K562 (cell line): Measurements from ENCODE around the gene SRF. TPM values are rescaled to one million over a fixed set of nuclear protein-coding genes. Genes with fewer than 3 reads are reported as not detected.

Source experiments
- ARID2 ChIP-seq: fragments of 450-650 bp; IDR thresholded peaks from 2 replicates; pipeline ENCODE4 v1.6.1; 2017; ENCODE audit warnings: antibody characterized with exemption, mild to moderate bottlenecking
- ASH1L ChIP-seq: fragments of 450-650 bp; IDR thresholded peaks from 2 replicates; pipeline ENCODE4 v1.6.1; 2018; ENCODE audit warnings: borderline replicate concordance, mild to moderate bottlenecking, low read depth; ENCODE audit not compliant: partially characterized antibody
- E2F5 ChIP-seq: sonication (generic); formaldehyde crosslinking; IDR thresholded peaks from 2 replicates; pipeline ENCODE4 v1.8.0; 2022; ENCODE audit warnings: mild to moderate bottlenecking, missing genetic modification reagents
- KDM5B ChIP-seq: fragments of 200-600 bp; sonication (generic); IDR thresholded peaks from 2 replicates; pipeline ENCODE4 v1.6.1; 2012; ENCODE audit warnings: low read depth, mild to moderate bottlenecking, moderate library complexity, low read length, control low read depth, inconsistent platforms; ENCODE audit not compliant: insufficient replicate concordance
- MTA1 ChIP-seq: fragments of 450-650 bp; IDR thresholded peaks from 2 replicates; pipeline ENCODE4 v1.6.1; 2017; ENCODE audit warnings: borderline replicate concordance
- RBM15 ChIP-seq: fragments of 200-400 bp; formaldehyde crosslinking; IDR thresholded peaks from 2 replicates; pipeline ENCODE4 v1.6.1; 2018; ENCODE audit warnings: mild to moderate bottlenecking, low read length, moderate library complexity; ENCODE audit not compliant: insufficient read depth
- ZBTB40 ChIP-seq, 2 experiments: fragments of 450-650 bp in 1 of 2; sonication (generic) in 1 of 2; formaldehyde crosslinking in 1 of 2; IDR thresholded peaks; 2 replicates each; pipeline versions ENCODE4 v1.7.1 to v1.9.0; 2016 to 2022; ENCODE audit warnings: inconsistent platforms in 1 of 2, mild to moderate bottlenecking in 1 of 2, missing genetic modification reagents in 1 of 2
- ZNF212 ChIP-seq: fragments of 450-650 bp; formaldehyde crosslinking; IDR thresholded peaks from 2 replicates; pipeline ENCODE4 v1.4.0; 2020; ENCODE audit warnings: mild to moderate bottlenecking
- polyA plus RNA-seq, 8 experiments: library from polyadenylated mRNA; depleted of rRNA in 4 of 8; stranded (reverse) in 5 of 8; unstranded in 3 of 8; fragments of >200 nt; fragmentation: Nextera tagmentation in 2 of 8; fragmentation: Illumina TruSeq in 1 of 8; extraction: Ambion mirVana in 2 of 8; extraction: Trizol in 1 of 8; gene quantifications; 2 replicates each; pipeline versions ENCODE4 v1.2.1 to v1.2.3, GENCODE V29; 2011 to 2014; ENCODE audit warnings: inconsistent platforms in 1 of 8, missing spikeins in 1 of 8
- total RNA-seq, 7 experiments: library from RNA; depleted of rRNA in 6 of 7; stranded (reverse); fragments of >200 nt in 6 of 7; fragmentation: Illumina TruSeq in 2 of 7; extraction: Trizol in 2 of 7; gene quantifications; 2 replicates each; pipeline versions ENCODE4 v1.2.1 to v1.2.3, GENCODE V29; 2011 to 2021; ENCODE audit warnings: low replicate concordance in 1 of 7
- TF ChIP-seq, protein P1 (sequence below), 2 experiments: fragments of 150-350 bp in 1 of 2; IDR thresholded peaks; 2 replicates each; pipeline ENCODE4 v1.6.1; 2012 to 2016; ENCODE audit warnings: low read depth in 2 of 2, low read length in 2 of 2, mild to moderate bottlenecking in 1 of 2, moderate library complexity in 1 of 2
- TF ChIP-seq, protein P2 (sequence below): sonication (generic); formaldehyde crosslinking; IDR thresholded peaks from 2 replicates; pipeline ENCODE4 v1.8.1; 2023; ENCODE audit warnings: mild to moderate bottlenecking, missing genetic modification reagents
- TF ChIP-seq, protein P3 (sequence below): fragments of 250-450 bp; sonication (Bioruptor Pico); IDR thresholded peaks from 2 replicates; pipeline ENCODE4 v1.9.0; 2021; ENCODE audit warnings: mild to moderate bottlenecking

The SRF gene
- total and polyA plus RNA-seq, 9 of the 15 experiments (the other 6 are each of a cell fraction or from before 2014, with no cell fraction given), result 2.5 to 37.0 (median 24.6) TPM

- TF ChIP-seq, protein P1, sequence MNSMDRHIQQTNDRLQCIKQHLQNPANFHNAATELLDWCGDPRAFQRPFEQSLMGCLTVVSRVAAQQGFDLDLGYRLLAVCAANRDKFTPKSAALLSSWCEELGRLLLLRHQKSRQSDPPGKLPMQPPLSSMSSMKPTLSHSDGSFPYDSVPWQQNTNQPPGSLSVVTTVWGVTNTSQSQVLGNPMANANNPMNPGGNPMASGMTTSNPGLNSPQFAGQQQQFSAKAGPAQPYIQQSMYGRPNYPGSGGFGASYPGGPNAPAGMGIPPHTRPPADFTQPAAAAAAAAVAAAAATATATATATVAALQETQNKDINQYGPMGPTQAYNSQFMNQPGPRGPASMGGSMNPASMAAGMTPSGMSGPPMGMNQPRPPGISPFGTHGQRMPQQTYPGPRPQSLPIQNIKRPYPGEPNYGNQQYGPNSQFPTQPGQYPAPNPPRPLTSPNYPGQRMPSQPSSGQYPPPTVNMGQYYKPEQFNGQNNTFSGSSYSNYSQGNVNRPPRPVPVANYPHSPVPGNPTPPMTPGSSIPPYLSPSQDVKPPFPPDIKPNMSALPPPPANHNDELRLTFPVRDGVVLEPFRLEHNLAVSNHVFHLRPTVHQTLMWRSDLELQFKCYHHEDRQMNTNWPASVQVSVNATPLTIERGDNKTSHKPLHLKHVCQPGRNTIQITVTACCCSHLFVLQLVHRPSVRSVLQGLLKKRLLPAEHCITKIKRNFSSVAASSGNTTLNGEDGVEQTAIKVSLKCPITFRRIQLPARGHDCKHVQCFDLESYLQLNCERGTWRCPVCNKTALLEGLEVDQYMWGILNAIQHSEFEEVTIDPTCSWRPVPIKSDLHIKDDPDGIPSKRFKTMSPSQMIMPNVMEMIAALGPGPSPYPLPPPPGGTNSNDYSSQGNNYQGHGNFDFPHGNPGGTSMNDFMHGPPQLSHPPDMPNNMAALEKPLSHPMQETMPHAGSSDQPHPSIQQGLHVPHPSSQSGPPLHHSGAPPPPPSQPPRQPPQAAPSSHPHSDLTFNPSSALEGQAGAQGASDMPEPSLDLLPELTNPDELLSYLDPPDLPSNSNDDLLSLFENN (IDR thresholded peaks at IDR 0.05; ENCODE audit: low read depth in 2 of 2, low read length in 2 of 2), result no peak
- TF ChIP-seq ZNF212 (CRISPR knock-in tag) (no peak), RBM15 (no peak), MTA1 (no peak), E2F5 (CRISPR knock-in tag) (no peak), ZBTB40 (IDR thresholded peaks at IDR 0.05) (peak; percentile 57; the same call in 1 of the 2 replicates), ZBTB40 (CRISPR knock-in tag; IDR thresholded peaks at IDR 0.05) (no peak), KDM5B (peak; percentile 30), ASH1L (peak; percentile 52), ARID2 (peak; percentile 31; the same call in 1 of the 2 replicates)
- TF ChIP-seq, protein P2, sequence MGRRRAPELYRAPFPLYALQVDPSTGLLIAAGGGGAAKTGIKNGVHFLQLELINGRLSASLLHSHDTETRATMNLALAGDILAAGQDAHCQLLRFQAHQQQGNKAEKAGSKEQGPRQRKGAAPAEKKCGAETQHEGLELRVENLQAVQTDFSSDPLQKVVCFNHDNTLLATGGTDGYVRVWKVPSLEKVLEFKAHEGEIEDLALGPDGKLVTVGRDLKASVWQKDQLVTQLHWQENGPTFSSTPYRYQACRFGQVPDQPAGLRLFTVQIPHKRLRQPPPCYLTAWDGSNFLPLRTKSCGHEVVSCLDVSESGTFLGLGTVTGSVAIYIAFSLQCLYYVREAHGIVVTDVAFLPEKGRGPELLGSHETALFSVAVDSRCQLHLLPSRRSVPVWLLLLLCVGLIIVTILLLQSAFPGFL (CRISPR knock-in tag), result no peak
- TF ChIP-seq, protein P3, sequence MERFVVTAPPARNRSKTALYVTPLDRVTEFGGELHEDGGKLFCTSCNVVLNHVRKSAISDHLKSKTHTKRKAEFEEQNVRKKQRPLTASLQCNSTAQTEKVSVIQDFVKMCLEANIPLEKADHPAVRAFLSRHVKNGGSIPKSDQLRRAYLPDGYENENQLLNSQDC (CRISPR knock-in tag), result no peak
Observed at GRCh38 chr6:43170417-43170930, 595 bp upstream of the SRF start (continued).
